Fibroblast of gingiva (primary cell): ENCODE measurements around the gene L3MBTL4.
"Not testable (repeated sequence)": the region's sequence is repeated elsewhere in the genome, so short reads cannot be mapped to it uniquely, and the experiment has no call there.

Source experiments
- DNase-seq: peaks from one replicate; pipeline ENCODE4 v3.0.0-alpha.2; 2011; ENCODE audit warnings: low read depth

Gene L3MBTL4

GRCh38 chr18:6297875-6298274 lies 116.8 kb downstream of the L3MBTL4 start:
- DNase-seq, result no peak

- no peak for DNase-seq
Measured at GRCh38 chr18:6294148-6294784, 120.4 kb downstream of the L3MBTL4 start.

GRCh38 chr18:6289843-6290242 lies 124.9 kb downstream of the L3MBTL4 start:
- DNase-seq, result no peak

GRCh38 chr18:6286585-6286984 lies 128.1 kb downstream of the L3MBTL4 start:
- DNase-seq, result no peak

- DNase-seq, result no peak
Measured at GRCh38 chr18:6284761-6285160, 129.9 kb downstream of the L3MBTL4 start.

- DNase-seq, result no peak
Measured at GRCh38 chr18:6284300-6284699, 130.4 kb downstream of the L3MBTL4 start.

GRCh38 chr18:6281874-6282273 lies 132.8 kb downstream of the L3MBTL4 start:
- no peak for DNase-seq

GRCh38 chr18:6280211-6280743 lies 134.4 kb downstream of the L3MBTL4 start:
- no peak for DNase-seq

- DNase-seq, result no peak
Measured at GRCh38 chr18:6279308-6279707, 135.4 kb downstream of the L3MBTL4 start.

- no peak for DNase-seq
Measured at GRCh38 chr18:6273423-6273822, 141.3 kb downstream of the L3MBTL4 start.

- not testable (repeated sequence) for DNase-seq
Measured at GRCh38 chr18:6272144-6272543, 142.6 kb downstream of the L3MBTL4 start.

GRCh38 chr18:6271585-6271984 lies 143.1 kb downstream of the L3MBTL4 start:
- DNase-seq, result no peak

- DNase-seq, result no peak
Measured at GRCh38 chr18:6270771-6271216, 143.9 kb downstream of the L3MBTL4 start.

- DNase-seq, result no peak
Measured at GRCh38 chr18:6269660-6270332, 144.9 kb downstream of the L3MBTL4 start.

GRCh38 chr18:6266212-6266611 lies 148.5 kb downstream of the L3MBTL4 start:
- DNase-seq, result no peak

GRCh38 chr18:6261938-6262337 lies 152.8 kb downstream of the L3MBTL4 start:
- no peak for DNase-seq

- DNase-seq, result not testable (repeated sequence)
Measured at GRCh38 chr18:6259324-6259723, 155.4 kb downstream of the L3MBTL4 start.

GRCh38 chr18:6257950-6258349 lies 156.8 kb downstream of the L3MBTL4 start:
- no peak for DNase-seq

- no peak for DNase-seq
Measured at GRCh38 chr18:6256521-6256920, 158.2 kb downstream of the L3MBTL4 start.

- DNase-seq, result no peak
Measured at GRCh38 chr18:6255886-6256285, 158.8 kb downstream of the L3MBTL4 start.

- no peak for DNase-seq
Measured at GRCh38 chr18:6255116-6255705, 159.5 kb downstream of the L3MBTL4 start.

GRCh38 chr18:6254456-6254855 lies 160.3 kb downstream of the L3MBTL4 start:
- no peak for DNase-seq

- no peak for DNase-seq
Measured at GRCh38 chr18:6251084-6251483, 163.6 kb downstream of the L3MBTL4 start.
